ENCODE results near the gene RPLP1. TPM values are rescaled to one million over a fixed set of nuclear protein-coding genes. Genes with fewer than 3 reads are reported as not detected.

RPLP1 gene
- total and polyA plus RNA-seq, 2 of the 8 experiments (the other 6 are each of a cell fraction or from before 2014, with no cell fraction given): 2,089 to 4,387 TPM

- Histone ChIP-seq H3K9me3 (ENCODE audit: insufficient read depth in 2 of 2, low read depth in 1 of 2, low read length in 1 of 2) (no peaks in the 10 kb centered on the region), H4K91ac (replicated peaks; ENCODE audit: insufficient read length, low read length) (peak overlapping the region; percentile 58), H2AK5ac (ENCODE audit: low read depth, low read length) (no peak overlapping the region), H3K23ac (ENCODE audit: insufficient read length) (no peak overlapping the region), H3K56ac (replicated peaks; ENCODE audit: insufficient read length, low read depth, low read length) (peak overlapping the region; percentile 43), H2BK15ac (ENCODE audit: low read length) (no peak overlapping the region), H3K4me1 (replicated peaks in 1 of 4; ENCODE audit: control insufficient read depth in 3 of 4, insufficient read depth in 4 of 4, low read length in 3 of 4) (peaks cover 0 to 4% (median 2%) of the 10 kb centered on the region in 4 experiments; a peak in 2 of 7 replicates), H2BK120ac (replicated peaks; ENCODE audit: low read depth, low read length) (no peak overlapping the region), H2AFZ (ENCODE audit: low read length) (peak overlapping the region; percentile 97), H4K20me1 (replicated peaks in 1 of 2; ENCODE audit: control insufficient read depth in 1 of 2, insufficient read depth in 2 of 2, low read length in 2 of 2) (no peaks in the 10 kb centered on the region), H3K23me2 (ENCODE audit: low read depth, low read length) (0 out of 2 replicates have a peak, but pooled peaks cover 3% of the 10 kb centered on the region), H3K79me2 (ENCODE audit: control insufficient read depth in 1 of 2, insufficient read depth in 2 of 2, low read length in 2 of 2) (no peaks in the 10 kb centered on the region), H4K8ac (ENCODE audit: extremely low read depth, insufficient read depth, low read length) (no peak overlapping the region), H3K9ac (replicated peaks in 1 of 4; ENCODE audit: extremely low read depth in 1 of 4, low read depth in 3 of 4, low read length in 3 of 4) (peak overlapping the region; percentile 14 to 73 (median 68)), H2BK5ac (ENCODE audit: low read depth, low read length) (peak overlapping the region; percentile 76; the same call in 1 of the 2 replicates), H3K14ac (ENCODE audit: insufficient read length) (no peak overlapping the region), H3K18ac (ENCODE audit: extremely low read depth, low read length) (peak overlapping the region; percentile 84), H3K36me3 (ENCODE audit: control insufficient read depth in 2 of 4, insufficient read depth in 4 of 4, low read length in 3 of 4) (no peaks in the 10 kb centered on the region), H3K79me1 (ENCODE audit: low read depth, low read length) (no peaks in the 10 kb centered on the region), H3K27ac (ENCODE audit: low read depth, low read length) (peak overlapping the region; percentile 83), H2BK12ac (ENCODE audit: low read depth, low read length) (no peak overlapping the region), H3K27me3 (replicated peaks in 1 of 4; ENCODE audit: control insufficient read depth in 3 of 4, extremely low read depth in 1 of 4, insufficient read depth in 3 of 4, low read length in 3 of 4) (no peaks in the 10 kb centered on the region), H3K4ac (replicated peaks; ENCODE audit: insufficient read length, low read depth, low read length) (peak overlapping the region; percentile 22), H3K4me3 (ENCODE audit: extremely low read depth in 1 of 4, insufficient read depth in 2 of 4, low read depth in 3 of 4, low read length in 4 of 4) (peak overlapping the region; percentile 39 to 61 (median 48)), H2BK20ac (ENCODE audit: low read length) (no peak overlapping the region), H3K4me2 (ENCODE audit: insufficient read depth in 1 of 2, low read depth in 2 of 2, low read length in 2 of 2) (peak overlapping the region; percentile 52 to 85), H4K5ac (ENCODE audit: insufficient read length, low read depth, low read length) (peak overlapping the region; percentile 79)
- TF ChIP-seq RNF2 (IDR thresholded peaks at IDR 0.05; ENCODE audit: borderline replicate concordance, low read depth, low read length, missing control alignments, poor library complexity, severe bottlenecking) (no peak), PHF8 (conservative IDR thresholded peaks at IDR 0.05; ENCODE audit: low read depth, low read length) (no peak), SP2 (IDR thresholded peaks at IDR 0.05; ENCODE audit: low read length) (no peak), POLR2A (IDR thresholded peaks at IDR 0.05; ENCODE audit: control extremely low read depth in 1 of 2, low read depth in 2 of 2, low read length in 2 of 2) (no peak), CTBP2 (IDR thresholded peaks at IDR 0.05; ENCODE audit: borderline replicate concordance, insufficient read depth, insufficient read length, low read length) (peak; percentile 9)
- 62% methylated on average over 13 of the region's 13 CpGs; no CpG with 5 or more reads in 1 of the 2 experiments for WGBS, 2 experiments (ENCODE audit: extremely low coverage in 1 of 2, insufficient coverage in 1 of 2, insufficient read length in 1 of 2, insufficient replicate concordance in 2 of 2, low coverage in 1 of 2, low lambda C conversion rate in 2 of 2, missing lambda C conversion rate in 1 of 2)
- CTCF ChIA-PET (ENCODE audit: partially characterized antibody): interaction anchor here (0.5 to 8.2 kb wide), 20 partner anchors 10 to 1549 kb away, joined by 3 to 70 read pairs (median 3); partner anchors contain the start of gene RPLP1
- FAIRE-seq: no peak
- POLR2A ChIA-PET (ENCODE audit: partially characterized antibody): interaction anchor here (1.0 to 13.9 kb wide), 5 partner anchors 9 to 636 kb away, joined by 3 to 207 read pairs (median 5); partner anchors contain the start of genes KIF23 and RPLP1
- DNase-seq (ENCODE audit: low read depth in 1 of 2, low spot score in 2 of 2): no peak
These were observed 10.7 kb downstream of the RPLP1 start for GRCh38 chr15:69463182-69463756.

Data from H1 (cell line).